ENCODE results near the gene B4GALNT1. TPM values are rescaled to one million over a fixed set of nuclear protein-coding genes. Genes with fewer than 3 reads are reported as not detected.
A peak's percentile ranks its signal among the peaks of the same experiment; 100 is the strongest.

B4GALNT1 gene
- total and polyA plus RNA-seq, 2 of the 13 experiments (the other 11 are each of a cell fraction or from before 2014, with no cell fraction given): 4.5 to 5.4 TPM

GRCh38 chr12:57629897-57630471 lies 3.0 kb downstream of the B4GALNT1 start:
- no peaks in the 10 kb centered on the region; a peak in 1 of 5 replicates for H3K27me3 ChIP-seq (ENCODE audit: control insufficient read depth in 1 of 2, insufficient read depth in 2 of 2, low read length in 2 of 2)
- ChIA-PET CTCF (ENCODE audit: low intra/inter-chr PET ratio, low total read pairs) (no interaction called here), POLR2A (interaction anchor here (1.8 kb wide), 1 partner anchor 49 kb away, joined by 5 read pairs; no protein-coding TSS in a partner anchor)
- DNase-seq (ENCODE audit: low spot score): no peak
- intact Hi-C loops (cut with micrococcal nuclease; ENCODE audit: unreplicated experiment) (no loop called here), in situ Hi-C loops (cut with HindIII; ENCODE audit: extremely low pct_ligation_motif_present, low pct_unique_long_range_greater_than_20kb) (no loop called here)
- H3K4me1 ChIP-seq (ENCODE audit: insufficient read depth, low read length): peaks cover 34% of the 10 kb centered on the region
- no peaks in the 10 kb centered on the region for H3K9me3 ChIP-seq (ENCODE audit: low read length)
- no peak overlapping the region for H3K9ac ChIP-seq (ENCODE audit: insufficient read depth, low read depth, low read length)
- FAIRE-seq: no peak
- no peak overlapping the region for H3K4me3 ChIP-seq (replicated peaks in 1 of 3; ENCODE audit: insufficient read depth in 1 of 3, low read depth in 2 of 3, low read length in 3 of 3)
- H3K36me3 ChIP-seq (replicated peaks in 1 of 2; ENCODE audit: control insufficient read depth in 1 of 2, insufficient read depth in 2 of 2, low read length in 2 of 2): 0 out of 5 replicates have a peak, but pooled peaks cover 0 to 3% of the 10 kb centered on the region in 2 experiments
- no peak overlapping the region for H3K4me2 ChIP-seq (ENCODE audit: low read depth, low read length)
- no peak for ATAC-seq
- H3K79me2 ChIP-seq (ENCODE audit: insufficient read depth, low read length): no peaks in the 10 kb centered on the region
- TF ChIP-seq ZBTB10 (CRISPR knock-in tag; IDR thresholded peaks at IDR 0.05; ENCODE audit: borderline replicate concordance) (no peak), HNRNPL (IDR thresholded peaks at IDR 0.05; ENCODE audit: low read depth, low read length) (peak; percentile 77), FIP1L1 (IDR thresholded peaks at IDR 0.05; ENCODE audit: borderline replicate concordance, insufficient read depth, low read depth, low read length) (no peak)
- no peak overlapping the region for H3K27ac ChIP-seq (ENCODE audit: extremely low read length, insufficient read depth, low read length)
- no TSS peak for BruUV-seq (replicated peaks)
- no peaks in the 10 kb centered on the region for H4K20me1 ChIP-seq (ENCODE audit: insufficient read depth, low read length)
- H2AFZ ChIP-seq (ENCODE audit: low read length): no peak overlapping the region
- WGBS (ENCODE audit: low lambda C conversion rate): 86% methylated on average over 3 of the region's 5 CpGs
